T-helper 9 cell (primary cell): Measurements from ENCODE around the gene MYRIP.
"Not testable (repeated sequence)": the region's sequence is repeated elsewhere in the genome, so short reads cannot be mapped to it uniquely, and the experiment has no call there.

Experiments used
- DNase-seq: peaks from one replicate; pipeline ENCODE4 v3.0.0-alpha.2; 2020

The MYRIP gene

DNA sequence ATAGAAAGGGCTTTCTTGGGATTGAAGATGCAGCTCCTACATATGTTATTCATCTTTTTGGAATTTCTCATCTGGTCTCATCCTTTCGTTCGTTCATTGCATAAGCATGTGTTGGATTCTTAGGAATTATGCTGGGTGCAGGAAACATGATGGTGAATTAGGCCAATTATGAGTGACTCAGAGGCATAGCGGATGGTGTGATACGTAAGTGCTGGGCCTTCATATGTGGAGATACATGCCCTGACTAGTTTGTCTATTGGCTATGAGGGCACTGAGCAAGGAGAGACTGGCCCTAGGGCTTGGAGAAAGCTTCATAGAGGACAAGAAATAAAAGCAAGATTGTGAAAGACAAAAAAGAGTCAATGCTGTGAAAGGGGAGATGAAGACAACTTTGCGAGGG, 235.1 kb downstream of the MYRIP start:
- no peak for DNase-seq

DNA sequence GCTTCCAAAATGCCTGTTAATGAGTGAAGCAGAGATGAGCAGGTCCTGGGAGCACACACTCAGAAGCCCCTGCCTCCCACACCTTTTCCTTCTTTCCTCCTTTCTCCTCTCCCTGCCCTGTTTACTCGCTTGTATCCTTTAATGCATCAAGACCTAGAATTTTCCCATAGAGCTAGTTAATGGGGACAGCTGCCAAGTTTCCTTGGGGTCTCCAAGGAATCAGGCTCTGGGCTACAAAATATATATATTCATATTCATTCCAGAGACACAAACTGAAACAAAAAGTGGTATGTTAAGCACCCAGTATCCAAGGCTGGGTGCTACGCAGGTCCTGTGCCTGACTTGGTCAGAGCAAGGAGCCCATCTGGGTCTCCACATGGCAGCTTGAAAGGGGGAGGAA, 235.6 kb downstream of the MYRIP start:
- DNase-seq, result no peak

DNA sequence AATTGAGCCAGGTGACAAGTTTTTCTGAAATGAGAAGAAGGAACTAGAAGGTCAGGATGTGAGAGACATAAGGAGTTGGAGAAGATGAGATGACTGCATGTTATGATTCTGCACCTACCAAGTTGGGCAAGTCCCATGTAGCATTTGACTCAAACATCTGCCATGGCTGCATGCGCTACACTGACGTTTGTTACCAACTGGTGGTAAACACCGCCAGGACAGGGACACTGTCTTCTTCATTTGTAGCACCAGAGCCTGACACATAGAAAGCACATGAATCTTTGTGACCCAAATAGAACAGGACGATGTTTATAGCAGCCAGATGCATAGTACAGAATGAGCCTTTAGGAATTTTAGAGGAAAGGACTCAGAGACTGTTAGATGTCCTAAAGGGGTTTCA, 236.7 kb downstream of the MYRIP start:
- no peak for DNase-seq

DNA sequence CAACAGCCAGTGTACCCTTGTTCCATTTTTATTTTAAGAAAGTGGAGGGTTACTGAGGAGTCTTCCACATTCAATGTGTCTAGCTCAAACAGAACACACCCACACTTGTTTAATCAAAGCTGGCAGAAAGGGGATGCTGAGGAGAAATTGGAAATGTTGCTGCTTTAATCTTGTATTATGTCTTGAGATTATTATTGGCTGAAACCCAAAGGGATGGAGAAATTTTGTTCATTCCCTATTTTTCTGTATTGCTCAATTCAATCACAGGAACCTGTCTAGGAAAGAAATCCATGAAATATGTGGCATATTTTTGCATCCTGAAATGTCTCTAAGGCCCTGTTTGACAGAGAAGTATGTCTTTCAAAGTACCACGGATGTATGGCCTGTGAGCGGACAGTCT, 238.0 kb downstream of the MYRIP start:
- no peak for DNase-seq

DNA sequence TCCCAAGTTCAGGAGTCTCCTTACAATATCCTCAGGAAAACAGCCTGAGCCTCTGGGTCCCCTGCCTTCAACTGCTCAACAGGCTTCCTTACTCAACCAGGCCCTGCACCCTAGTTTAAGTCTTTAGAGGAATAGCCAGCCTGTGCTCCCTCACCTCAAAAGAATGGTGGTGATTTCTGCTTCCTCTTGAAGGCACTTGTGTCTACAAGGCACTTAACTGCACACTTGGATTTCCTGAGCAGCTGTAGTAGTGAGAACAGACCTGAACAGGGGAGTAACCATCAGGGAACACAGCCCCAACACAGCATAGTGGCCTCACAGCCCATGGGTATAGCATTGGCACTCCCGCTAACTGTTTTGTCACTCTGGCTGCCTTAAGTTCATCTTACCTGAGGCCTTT, 244.3 kb downstream of the MYRIP start:
- DNase-seq, result no peak

DNA sequence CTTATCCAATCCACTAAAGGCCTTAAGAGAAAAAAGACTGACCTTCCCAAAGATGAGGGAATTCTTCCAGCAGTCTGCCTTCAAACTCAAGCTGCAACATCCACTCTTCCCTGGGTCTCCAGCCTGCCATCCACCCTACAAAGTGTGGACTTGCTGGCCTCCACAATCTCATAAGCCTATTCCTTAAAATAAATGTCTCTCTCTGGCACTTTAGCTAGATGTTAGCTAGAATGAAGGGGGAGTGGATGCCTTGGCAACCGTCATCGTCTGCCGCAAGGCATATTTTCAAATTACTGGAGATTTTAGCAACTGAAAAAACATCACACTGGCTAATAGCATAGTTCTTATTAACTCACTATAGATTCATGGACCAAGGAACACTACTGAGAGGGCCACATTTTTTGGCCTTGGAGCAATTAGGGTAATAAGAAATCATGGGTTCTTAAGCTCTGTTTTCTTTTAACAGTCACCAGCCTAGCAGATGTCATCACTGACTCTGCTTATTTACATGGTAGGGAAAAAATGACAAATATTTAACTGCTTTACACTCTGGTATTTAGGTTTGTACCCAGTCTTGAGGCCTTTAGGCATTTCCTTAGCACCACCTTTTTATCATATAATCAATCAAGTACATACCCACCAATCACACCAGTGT, 245.3 kb downstream of the MYRIP start:
- DNase-seq, result no peak

DNA sequence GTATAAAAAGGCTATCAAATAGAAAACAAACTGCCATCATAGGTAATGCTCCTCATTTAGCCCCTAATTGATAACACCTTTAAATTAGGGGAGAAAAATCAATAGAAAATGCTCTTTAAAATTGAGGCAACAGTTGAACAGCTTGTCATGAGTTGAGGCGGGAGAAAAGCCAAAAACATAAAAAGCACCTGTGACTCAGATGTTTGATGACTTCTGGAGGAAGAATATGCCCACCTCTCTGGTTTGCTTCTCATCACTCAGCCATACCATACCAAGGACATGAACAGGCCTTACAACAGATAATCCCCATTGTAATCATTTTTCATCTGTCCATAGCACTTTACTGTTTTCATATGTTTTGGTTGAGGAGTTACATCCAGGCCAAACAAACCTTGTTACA, 246.0 kb downstream of the MYRIP start:
- no peak for DNase-seq

DNA sequence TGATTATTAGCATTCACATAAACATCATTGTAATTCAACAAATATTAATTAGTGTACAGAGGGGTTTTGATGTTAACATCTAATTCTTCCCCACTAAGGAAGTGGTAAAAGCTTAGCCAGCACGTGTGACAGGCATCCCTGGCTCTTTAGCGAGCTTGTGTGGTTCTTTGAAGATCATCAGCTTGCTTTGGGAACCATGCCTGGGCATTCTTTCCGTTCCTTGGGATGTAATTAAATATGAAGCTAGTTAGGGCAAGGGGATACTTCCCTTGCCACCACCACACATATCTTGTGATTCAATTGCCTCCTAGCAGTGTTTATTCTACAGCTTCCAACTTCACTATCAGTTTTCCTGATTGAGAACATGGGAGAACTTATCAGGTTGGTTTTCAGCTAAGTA, 246.5 kb downstream of the MYRIP start:
- DNase-seq, result no peak

DNA sequence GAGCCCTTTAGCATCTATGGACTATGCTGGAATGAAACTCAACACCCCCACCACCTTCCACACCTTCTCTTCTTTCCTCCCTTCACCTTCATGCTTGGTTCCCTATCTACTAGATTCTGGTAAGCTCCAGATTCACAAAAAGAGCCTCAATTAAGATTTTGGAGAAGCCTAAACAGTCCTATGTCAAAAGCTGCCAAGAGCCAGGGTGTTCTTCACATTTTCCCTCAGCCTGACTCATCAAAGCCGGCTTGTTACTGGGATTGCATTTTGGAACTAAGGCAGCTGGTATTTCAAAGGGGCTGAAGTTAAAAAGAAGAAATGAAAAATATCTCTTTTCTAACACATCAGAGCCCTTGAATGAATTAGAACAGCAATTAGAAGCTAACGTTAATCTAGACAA, 247.7 kb downstream of the MYRIP start:
- no peak for DNase-seq

DNA sequence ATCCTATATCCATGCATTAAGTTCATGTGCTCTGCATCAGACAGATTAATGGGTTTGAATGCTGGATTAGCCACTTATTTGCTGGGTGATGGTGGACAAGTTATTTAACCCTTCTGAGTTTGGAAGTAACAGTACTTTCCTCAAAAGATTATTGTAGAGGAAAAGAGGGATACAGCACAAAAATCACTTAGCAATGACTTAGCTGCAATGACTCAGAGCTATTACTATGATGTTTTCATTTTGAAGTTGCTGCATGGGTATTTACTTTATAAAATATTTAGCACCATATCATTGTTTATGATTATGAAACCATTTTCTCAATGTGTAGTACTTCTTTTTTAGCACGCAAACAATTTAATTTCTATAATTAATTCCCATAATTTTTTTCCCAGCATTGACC, 248.4 kb downstream of the MYRIP start:
- no peak for DNase-seq

DNA sequence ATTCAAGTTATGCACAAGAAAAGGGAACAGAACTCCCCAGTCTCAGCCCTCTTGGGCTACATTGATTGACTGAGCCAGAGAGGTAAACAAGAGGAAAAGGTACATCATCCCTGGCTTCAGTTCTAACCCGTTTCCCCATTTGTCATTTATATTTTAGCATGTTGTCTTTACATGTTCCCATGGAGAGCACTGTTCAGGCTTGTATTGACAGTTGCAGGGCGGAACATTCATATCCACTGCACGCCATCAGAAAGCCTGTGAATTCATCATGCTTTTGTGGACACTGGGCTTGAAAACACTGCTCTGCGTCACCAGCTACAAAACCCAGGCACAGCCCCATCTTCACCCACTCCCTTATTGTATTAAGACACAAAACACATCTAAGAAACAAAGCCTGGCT, 259.2 kb downstream of the MYRIP start:
- no peak for DNase-seq

DNA sequence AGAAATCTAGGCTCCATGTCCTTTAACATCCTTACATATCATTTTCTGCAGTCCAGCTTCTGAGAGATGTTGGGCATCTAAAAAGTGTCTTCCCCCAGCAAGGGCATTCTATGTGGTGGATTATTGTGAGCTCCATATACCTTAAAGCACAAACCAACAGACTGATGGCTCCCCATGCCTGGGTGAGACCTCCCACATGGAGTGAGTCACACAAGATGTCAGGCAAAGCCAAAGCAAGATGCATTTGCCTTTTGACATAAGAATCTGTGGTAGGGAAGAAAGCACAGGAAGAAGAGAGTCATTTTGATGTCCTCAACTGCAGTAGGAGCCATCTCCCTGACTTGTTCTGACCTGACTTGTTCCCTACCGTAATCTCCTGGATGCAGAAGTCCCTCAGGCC, 261.4 kb downstream of the MYRIP start:
- no peak for DNase-seq

DNA sequence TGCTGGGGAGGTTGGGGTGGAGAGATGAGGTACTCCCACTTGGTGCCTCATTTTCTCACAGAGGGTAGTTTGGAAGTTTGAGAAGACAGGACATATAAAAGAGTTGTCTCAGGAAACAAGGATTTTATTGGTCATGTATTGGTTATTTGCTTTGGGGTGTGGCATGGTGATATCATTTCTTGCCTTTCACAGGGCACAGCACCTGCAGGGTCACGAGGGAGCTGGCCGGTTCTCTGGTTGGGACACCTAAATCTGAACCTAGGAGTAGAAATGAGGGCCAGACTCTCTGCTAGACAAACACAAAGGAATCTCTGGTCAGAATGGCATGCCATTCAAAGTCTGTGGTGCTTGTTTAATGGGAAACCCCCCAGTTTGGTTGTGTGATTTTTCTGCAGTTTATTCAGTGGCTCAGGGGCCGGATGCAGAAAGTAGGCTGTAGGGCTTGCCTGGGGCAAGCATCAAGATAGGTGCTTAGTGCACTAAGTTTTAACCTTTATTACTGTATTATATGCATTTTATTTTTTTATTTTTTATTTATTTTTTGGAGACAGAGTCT, 262.4 kb downstream of the MYRIP start:
- no peak for DNase-seq

DNA sequence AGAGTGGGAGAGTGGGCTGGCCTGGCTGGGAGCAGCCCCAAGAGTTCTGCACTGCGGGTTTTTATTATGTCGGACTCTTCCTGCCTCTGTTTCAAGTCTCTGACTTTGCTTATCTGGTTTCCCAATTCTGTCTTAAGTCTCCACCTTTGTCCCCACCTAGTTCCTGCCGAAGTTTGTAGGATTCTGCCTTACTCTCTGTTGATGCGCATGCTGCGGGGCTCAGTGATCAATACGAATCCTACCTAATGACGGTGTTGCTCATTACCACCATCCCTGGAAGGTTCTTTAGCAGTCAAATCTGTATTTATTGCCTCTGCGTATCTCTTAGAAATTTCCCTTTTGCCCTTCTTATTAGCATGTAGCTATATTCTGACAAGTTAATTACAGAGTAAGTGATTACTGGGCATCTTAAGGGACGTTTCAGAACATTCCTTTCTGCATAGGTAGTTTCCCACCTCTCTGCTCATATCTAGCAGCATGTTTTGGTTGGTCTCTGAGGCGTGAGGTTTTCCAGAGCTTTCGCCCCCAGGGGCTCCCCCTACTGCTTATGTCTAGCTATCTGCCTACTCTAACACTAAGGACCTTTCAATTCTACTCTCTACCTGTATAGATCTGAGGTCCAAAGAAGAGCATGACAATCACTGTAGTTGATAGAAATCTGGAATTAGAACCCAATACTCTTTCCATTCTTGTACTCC, 264.1 kb downstream of the MYRIP start:
- DNase-seq, result no peak

DNA sequence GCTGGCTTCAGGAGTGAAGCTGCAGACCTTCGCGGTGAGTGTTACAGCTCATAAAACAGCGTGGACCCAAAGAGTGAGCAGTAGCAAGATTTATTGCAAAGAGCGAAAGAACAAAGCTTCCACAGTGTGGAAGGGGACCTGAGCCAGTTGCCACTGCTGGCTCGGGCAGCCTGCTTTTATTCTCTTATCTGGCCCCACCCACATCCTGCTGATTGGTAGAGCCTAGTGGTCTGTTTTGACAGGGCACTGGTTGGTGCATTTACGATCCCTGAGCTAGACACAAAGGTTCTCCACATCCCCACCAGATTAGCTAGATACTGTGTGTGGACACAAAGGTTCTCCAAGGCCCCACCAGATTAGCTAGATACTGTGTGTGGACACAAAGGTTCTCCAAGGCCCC, 267.7 kb downstream of the MYRIP start:
- DNase-seq, result not testable (repeated sequence)

DNA sequence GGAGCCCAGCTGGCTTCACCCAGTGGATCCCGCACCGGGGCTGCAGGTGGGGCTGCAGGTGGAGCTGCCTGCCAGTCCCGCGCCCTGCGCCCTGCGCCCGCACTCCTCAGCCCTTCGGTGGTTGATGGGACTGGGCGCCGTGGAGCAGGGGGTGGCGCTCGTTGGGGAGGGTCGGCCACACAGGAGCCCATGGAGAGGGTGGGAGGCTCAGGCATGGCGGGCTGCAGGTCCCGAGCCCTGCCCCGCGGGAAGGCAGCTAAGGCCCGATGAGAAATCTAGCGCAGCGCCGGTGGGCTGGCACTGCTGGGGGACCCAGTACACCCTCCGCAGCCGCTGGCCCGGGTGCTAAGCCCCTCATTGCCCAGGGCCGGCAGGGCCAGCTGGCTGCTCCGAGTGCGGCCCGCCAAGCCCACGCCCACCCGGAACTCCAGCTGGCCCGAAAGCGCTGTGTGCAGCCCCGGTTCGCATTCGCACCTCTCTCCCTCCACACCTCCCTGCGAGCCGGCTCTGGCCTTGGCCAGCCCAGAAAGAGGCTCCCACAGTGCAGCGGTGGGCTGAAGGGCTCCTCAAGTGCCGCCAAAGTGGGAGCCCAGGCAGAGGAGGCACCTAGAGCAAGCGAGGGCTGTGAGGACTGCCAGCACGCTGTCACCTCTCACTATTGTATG, 268.6 kb downstream of the MYRIP start:
- not testable (repeated sequence) for DNase-seq

DNA sequence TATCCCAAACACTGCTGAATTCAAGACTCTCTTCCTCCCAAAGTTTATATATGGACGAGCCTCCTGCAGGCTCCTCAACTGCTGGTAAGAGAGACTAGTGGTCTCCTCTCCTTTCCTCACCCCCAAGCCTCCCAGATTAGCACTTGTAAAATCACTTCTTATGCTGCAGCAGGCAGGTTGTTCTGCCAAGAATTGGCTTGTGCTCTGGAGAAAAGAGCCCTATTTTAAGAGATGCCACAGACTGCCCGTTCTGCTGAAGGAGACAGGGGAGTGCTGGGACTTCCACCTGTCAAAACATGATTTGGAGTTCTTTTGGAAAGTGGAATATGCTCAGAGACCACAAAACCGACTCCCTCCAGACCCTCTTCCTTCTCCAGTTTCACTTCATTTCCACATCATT, 269.2 kb downstream of the MYRIP start:
- no peak for DNase-seq

DNA sequence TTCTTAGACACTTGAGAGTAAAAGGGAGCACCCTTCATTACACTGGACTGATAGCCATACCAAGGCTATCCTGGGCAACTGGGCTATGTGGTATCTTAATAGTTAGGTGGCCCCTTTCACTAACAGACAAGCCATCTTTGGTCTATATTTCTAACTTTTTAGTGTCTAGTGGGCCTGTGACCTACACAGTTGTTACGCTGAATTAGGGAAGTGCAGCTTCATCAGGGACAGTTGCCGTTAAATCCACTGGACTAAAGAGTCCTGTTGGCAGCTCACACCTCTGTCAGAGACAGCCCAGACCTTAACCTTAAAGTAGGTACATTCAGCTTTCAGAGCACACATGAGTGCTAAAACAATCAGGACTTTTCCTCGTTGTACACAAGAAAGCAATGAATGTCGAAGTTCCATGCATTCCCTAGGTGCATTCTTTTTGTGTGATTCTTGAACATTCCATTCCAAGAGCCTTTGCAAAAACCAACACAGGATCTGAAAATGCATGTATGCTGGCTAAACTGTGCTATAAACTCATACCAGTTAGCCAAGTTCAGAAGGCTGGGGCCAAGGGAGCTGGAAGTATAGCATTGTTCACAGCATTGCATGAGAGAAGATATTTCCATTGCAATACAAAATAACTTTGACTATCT, 269.9 kb downstream of the MYRIP start:
- no peak for DNase-seq

DNA sequence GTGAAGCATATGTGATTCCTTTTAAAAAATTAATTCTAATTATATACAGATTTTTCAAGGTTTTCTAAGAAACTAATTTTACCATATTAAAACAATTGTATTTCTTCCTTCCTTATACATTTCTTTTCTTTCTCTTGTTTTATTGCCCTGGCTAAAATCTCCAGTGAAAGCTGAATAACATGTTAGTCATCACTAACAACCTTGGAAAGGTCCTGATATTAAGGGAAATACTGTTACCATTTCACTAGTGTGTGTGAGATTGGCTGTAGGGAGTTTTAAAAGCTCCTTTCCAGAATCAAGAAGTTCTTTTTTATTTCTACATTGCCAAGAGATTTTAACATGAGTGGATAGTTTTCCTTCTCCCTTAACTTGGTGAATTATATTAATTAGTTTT, 270.4 kb downstream of the MYRIP start:
- DNase-seq, result no peak

DNA sequence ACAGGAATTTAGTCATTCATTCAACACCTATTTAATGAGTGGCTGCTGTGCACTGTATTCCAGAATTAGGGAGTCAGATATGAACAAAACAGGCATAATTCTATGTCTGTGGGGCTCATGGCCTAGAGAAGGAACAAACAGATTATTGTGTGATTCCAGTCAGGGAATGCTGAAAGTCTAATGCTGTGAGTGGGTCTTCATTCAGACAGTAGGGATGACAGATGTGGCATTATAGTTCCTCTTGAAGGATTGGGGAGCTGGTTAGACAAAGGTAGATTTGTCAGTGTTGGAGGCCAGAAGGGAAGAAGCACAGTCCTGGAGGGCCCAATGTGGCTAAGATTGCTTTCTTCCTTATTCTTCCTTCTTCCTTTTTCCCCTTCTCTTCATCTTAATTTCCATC, 273.7 kb downstream of the MYRIP start:
- no peak for DNase-seq

DNA sequence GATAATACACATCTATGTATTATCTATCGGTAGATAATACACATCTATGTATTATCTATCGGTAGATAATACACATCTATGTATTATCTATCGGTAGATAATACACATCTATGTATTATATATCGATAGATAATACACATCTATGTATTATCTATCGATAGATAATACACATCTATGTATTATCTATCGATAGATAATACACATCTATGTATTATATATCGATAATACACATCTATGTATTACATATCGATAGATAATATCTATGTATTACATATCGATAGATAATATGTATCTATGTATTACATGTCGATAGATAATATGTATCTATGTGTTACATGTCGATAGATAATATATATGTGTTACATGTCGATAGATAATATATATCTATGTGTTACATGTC, 275.0 kb downstream of the MYRIP start:
- DNase-seq, result not testable (repeated sequence)

DNA sequence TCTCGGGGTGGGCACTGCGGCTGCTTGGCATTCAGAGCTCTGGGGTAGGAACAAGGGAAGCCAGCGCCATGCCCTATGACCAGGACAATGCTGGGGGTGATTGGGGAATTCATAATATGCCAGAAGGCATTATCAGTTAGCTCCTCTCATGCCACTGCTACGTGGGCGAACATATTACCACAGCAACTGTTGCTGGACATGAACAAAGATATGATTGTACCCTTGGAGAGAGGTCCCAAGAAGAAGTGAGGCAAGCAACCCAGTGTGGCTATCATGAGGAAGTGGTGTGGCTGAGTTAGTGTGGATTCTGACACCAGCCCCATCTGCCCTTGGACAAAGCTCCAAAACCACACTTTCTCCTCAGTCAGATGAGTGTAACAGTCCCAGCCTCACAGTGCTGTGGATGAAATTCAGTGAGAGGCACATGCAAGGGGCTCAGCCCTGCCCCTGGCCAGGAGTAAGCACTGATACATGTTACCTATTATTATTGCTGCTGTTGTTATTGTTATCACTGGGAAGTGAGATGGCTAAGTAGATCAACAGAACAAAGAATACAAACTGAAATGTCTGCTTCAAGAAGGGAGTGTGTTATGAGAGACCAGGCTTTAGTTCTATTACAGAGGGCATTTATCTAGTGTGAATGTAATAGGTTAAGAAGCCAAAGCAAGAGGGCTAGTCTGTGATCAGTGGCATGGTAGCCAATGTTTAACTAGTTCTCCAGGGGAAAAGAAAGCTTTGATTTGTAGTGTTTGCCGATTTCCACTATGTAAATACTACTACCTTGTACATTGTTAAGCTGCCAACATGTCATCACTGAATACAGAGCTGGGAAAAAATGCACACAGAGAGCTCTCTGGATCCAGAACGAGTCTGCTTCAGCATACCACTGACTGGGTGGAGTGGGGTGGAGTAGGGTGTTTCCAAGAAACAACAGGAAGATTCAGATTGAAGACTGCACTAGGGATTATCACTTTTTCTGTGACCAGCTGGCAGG, 277.8 kb downstream of the MYRIP start:
- DNase-seq, result no peak
